SU-DHL-6 (cell line): ENCODE results near the gene MAPK12.

Experiments
- CTCF ChIP-seq: fragments of 200-600 bp; sonication (generic); IDR thresholded peaks from one replicate; pipeline ENCODE4 v1.5.1; 2017; ENCODE audit warnings: antibody characterized with exemption, mild to moderate bottlenecking, low read length, moderate library complexity; ENCODE audit not compliant: insufficient read depth, poor library complexity, severe bottlenecking
- EZH2phosphoT487 ChIP-seq: fragments of 200-600 bp; sonication (generic), shearing (Covaris generic); conservative IDR thresholded peaks from 2 replicates; pipeline ENCODE4 v1.6.1; 2018; ENCODE audit warnings: mild to moderate bottlenecking, antibody characterized with exemption, low read length, moderate library complexity, mixed read lengths

- TF ChIP-seq CTCF (no peak), EZH2phosphoT487 (no peak)
These were observed 45.6 kb upstream of the MAPK12 start, which contains the start of gene PLXNB2 for GRCh38 chr22:50306753-50307749.
